NCI-H1436 (cell line): Measurements from ENCODE around the gene NLGN4X.

Experiments used
- DNase-seq: peaks from one replicate; lab custom pipeline; 2025; lab: John Stamatoyannopoulos, UW

Gene NLGN4X

DNA sequence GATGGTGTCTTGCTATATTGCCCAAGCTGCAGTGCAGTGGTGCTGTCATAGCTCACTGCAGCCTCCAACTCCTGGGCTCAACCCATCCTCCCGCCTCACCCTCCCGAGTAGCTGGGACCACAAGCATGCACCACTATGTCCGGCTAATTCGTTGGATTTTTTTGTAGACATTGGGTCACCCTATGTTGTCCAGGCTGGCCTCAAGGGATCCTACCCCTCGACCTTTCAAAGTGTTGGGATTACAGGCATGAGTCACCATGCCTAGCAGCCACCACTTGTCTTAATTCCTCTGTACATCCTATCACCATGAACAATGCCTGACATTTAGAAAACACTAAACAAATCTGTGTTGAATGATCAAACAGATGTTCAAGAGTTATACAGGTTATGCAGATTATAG, 76.7 kb downstream of the NLGN4X start:
- DNase-seq: no peak

DNA sequence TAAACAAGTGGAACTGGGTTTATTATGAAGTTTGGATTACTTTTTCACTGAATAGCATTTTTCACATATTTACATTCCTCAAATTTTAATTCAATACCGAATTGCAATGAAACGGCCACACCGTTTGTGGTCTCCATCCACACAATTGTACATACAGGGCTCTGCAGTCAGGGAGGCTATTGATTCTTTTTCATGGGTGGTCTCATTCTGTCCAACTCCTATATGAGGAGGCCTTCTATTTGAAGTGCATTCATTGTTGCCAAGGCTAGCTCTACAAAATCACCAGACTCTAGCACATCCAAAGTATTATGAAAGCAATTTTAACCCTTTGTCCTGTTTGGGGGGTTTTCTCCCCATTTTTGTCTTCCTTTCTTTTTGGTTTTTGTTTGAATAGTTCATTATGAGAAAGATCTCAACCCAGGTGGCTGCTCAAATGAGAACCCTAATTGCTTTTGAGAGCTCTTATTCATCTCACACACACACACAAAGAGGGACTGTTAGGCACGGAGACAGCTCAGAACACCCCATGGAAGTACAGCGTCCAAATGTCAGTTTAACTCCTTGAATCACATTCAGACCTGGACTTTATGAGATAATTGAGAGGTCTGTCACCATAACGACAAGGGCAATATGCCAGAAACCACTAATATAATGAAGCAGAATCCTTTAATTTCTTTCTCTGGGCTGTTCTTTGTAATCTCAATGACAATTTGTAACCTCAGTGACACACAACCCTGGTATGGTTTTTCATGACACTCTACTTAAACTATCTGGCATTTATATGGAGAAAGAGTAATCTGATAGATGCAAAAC, 79.4 kb downstream of the NLGN4X start:
- DNase-seq: peak; percentile 15

DNA sequence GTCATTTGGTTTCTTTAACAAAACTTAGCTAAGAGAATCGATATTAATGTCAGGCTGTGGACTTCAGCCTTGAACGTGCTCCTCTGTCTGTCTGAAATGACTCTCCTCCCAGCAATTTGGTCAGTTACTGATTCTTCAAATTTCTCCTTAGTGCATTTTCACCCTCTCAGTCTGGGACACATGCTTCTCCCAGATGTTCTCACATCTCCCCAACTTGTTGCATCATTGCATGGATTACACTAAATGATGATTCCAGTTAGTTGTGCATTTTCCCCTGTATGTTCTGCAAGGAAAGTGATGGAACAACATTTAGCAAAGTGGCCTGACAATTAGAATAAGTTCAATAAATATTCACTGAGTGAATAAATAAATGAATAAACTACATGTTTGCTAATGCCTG, 94.4 kb downstream of the NLGN4X start:
- DNase-seq: no peak

DNA sequence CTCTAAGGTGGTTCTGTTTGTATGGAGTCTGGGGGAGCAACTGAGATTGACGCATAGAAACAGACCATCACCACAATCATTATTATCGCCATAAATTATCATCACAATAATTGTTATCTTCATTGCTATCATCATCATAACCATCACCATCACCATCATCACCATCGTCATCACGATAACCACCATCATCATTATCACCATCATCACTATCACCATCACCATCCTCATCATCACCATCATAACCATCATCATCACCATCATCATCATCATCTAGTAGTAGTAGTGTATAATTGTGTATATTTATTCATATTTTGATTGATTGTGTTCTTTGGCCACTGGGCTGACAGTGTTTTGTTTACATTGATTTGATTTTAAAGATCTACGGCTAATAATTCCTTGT, 95.7 kb downstream of the NLGN4X start:
- no peak for DNase-seq

DNA sequence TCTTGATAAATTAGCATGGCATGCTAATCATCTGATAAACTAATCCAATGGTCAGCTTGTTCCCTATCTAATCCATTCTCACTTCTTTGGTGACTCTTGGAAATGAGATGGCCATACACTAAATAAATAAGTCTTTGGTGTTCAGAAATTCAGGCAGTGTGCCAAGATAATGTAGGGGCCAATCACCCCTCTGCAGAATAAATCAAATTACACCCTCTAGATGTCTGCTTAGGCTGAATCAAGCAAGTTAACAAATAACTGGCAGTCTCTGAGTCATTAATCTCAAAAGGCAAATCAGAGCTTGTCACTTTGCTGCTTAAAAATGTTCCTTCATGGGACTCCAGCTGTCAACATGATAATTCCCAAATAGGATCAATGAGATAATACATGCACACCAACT, 97.4 kb downstream of the NLGN4X start:
- DNase-seq: no peak

DNA sequence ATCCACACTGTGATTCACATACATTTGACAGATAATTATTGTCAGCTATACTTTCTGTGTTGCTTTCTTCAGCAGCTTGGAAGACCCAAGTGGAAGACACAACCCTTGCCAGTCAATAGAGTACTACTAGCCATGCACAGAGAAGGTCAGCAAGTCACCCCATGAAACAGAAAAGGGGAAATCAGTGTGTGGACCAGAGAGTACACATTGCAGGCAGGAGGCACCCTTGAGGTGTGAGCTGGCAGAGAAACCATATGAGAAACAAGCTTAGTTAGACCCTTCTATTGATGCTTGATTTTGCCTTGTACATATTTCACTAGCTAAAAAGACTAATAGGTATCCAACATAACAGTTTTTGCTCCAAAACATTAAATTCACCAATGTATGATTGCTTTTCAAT, 99.5 kb downstream of the NLGN4X start:
- DNase-seq: no peak

DNA sequence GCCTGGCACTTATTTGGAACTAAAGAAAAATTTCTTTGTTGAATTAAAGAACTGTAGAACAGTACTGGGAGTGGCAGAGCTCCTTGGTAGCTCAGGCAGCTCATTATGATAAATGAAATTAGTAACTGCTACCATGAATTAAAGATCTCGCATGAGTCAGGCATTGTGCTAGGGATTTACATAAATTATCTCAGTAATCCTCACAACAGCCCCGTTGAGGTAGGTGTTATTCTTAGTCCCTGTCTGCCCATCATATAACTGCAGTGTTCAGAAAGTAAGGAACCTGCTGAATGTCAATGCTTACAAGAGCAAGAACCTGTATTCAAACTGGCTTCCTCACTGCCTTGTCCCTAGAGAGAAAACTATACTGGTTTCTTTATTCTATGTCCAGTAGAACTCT, 108.3 kb downstream of the NLGN4X start:
- no peak for DNase-seq

DNA sequence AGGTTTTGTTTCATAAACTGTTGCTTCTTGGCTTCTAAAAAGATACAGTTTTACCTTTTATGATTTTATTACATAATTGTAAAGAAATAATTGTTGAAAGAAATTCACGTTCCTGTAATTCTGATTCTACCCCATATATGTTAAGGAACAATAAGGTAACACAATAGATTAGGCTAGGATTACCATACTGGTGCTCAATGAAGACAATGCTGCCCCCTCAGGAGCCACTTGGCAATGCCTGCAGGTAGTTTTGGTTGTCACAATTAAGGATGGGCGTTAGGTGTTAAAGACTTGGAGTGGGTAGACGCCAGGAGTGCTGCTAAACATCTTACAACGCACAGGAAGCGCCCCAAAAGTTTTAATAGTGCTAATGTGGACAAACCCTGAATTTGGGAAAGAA, 133.2 kb downstream of the NLGN4X start:
- DNase-seq: no peak

DNA sequence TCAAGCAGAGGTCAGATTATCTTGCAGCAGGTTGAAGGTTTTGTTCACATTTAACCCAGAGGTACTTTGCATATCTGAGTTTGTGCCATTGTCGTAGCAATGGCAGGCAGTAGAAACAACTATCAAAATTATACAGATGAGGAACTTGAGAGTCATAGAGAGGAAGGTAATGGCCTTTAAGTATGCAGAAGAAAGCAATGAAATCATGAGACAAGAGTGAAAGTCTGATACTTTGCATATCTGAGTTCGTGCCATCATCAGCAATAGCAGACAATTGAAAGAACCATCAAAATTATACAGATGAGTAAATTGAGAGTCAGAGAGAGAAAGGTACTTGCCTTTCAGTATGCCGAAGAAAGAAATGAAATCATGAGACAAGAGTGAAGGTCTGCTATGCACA, 154.1 kb downstream of the NLGN4X start:
- DNase-seq: no peak

DNA sequence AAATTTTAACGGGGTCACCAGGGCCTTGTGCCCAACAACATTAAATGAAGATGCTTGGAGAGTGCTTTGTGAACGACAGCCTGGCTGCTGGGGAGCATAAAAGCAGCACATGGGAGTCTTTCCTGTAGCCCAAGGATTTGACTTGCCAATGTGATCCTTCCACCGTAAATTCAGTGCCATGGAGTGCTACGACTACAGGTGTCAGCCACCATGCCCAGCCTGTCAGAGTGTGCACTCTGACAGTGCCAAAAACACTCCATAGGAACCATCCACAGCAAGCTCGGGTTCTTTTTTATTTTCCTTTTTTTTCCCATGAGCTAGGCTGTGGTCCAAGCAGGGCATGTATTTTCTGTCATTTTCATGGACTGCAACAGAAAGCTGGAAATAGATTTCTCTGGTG, 156.9 kb downstream of the NLGN4X start:
- no peak for DNase-seq

DNA sequence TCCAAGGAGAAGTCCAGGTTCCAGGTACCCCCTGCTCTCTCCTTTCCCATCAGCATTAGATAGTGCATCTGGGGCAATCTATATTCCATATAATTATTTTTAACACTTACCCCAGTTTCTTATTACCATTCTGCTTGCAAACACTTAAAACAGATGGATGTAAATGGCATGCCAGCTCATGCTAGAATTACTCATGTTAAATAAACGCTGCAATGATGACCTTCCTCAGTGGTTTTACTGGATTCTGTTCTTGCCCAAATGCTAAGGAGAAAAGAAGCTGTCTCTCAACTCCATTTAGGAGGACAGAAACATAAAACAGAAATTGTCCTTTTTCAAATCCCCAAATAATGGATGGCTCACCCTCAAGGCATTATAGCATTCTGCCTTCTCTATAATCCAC, 161.1 kb downstream of the NLGN4X start:
- DNase-seq: no peak

DNA sequence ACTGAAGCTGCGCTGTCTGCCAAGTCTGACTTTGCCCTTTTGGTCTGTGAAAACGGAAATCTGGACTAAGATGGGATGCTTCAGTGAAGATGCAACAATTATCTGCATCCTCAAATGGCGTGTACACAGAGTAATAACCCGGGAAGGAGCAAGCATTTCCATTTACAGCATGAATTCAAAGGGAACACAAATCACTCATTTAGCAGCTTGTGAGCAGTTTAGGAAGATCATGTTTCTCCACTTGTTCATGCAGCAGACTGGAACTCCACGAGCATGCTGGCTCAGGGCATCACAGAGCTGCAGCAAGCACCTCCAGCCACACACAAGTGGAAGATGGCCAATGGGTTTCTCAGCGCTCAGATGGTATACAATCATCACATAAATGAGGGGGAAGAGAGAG, 175.5 kb downstream of the NLGN4X start:
- DNase-seq: peak; percentile 3

DNA sequence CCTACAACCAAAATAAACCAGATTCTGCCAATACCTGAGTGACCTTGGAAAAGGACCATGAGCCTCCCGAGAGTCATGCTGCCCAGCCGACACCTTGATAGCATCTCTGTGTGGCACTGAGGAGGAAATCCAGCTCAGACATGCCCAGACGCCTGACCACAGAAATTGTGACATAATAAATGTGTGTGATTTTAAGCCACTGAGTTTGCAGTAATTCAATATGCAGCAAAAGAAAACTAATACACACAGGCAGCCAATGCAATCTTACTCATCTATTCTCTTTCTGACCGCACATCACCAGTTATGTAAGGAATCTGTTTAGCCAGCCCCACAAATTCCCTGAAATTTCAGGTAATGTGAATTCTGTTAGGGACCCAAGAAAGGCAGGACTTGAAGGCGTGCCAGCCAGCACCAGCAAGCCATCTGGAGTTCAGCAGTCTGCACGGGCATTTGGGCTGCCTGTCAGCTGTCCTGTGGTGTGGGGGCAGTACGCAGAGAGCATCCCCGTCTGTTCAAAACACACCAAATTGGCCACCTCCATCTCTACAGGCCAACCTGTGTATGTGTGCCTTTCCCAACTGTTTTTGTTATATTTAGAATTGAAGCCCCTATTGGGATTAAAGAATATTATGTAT, 176.4 kb downstream of the NLGN4X start:
- DNase-seq: no peak

DNA sequence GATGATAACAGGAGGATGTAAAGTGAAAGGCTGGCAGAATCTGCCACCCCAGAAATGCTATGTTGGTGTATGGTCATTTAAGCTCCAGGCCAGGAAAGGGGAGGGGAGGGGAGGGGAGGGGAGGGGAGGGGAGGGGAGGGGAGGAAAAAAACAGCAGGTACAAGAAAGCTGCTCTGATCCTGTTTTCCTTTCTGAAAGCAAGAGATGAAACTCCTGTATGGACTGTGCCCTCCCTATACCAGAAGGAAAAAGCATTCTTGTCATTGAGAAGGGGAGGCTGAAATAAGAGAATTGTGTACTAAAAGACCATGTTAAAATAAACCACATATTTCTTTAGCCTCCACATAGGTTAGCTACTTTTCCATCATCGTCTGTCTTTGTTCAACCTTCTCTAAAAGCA, 179.5 kb downstream of the NLGN4X start:
- no peak for DNase-seq

DNA sequence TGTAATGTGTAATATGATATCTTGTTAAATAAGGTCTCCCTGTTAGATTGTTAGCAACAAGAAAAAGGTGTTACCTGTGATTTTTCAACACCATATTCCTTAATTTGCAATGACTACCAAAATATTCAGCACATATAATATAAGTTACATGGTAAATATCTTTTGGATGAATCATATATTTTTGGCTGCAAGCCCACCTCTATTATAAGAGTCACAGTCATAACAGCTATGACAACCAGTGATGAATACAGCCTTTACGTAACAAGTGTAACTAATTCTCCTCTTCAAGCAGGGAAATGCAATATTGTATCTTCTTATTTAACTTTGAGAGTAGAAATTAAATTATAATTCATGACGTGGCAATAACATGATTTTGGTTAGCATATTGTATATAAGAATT, 187.0 kb downstream of the NLGN4X start:
- DNase-seq: no peak

DNA sequence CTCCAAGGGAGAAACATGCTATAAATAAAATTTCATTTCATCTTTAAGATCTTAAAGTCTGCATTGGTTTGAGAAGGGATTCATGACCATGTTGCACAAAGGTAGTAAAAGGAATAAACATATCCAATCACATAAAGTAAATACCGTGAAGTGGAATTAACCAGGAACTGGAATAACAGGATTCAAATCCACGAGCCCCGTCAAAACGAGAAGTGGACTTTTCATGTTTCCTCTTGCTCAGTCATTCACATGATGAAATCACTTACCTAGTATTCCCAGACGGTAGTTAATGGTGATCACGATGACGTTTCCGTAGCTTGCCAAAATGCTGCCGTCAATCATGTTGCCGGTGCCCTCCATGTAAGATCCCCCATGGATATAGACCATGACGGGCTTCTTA, 199.7 kb downstream of the NLGN4X start:
- no peak for DNase-seq

DNA sequence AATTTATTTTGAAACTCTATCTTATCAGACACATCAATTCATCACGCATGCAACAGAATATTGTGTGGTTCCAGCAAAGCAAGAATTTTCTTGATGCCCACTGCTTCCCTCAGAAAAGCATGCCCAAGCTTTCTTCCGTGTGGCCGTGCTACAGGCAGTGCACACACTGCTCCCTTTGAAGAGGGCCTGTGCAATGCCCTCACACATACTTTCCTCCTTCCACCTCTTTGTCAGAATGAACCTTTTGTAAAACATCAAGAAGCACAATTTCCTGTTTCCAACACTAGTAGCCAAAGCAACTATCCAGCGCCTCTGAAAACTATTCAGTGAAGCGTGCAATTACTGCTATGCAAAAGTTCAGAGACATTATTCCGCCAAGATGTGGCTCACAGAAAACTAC, 201.7 kb downstream of the NLGN4X start:
- DNase-seq: no peak

DNA sequence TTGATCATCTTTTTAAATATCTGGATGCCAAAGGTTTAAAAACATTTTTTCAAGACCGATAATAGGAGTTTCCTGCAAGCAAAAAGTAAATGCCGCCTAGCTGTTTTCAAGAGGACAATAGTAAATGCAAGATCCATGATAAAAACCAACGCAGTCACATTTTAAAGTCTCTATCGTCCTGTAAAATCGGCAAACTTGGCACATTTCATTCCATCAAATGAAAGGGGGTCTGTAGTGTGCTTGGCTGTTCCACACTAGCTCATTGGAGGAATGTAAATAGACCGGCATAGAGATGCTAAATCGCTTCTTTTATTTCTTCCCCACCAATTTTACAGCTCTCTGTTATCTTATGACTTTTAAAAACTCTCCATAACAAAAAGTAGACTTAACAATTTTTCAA, 202.2 kb downstream of the NLGN4X start:
- DNase-seq: no peak

DNA sequence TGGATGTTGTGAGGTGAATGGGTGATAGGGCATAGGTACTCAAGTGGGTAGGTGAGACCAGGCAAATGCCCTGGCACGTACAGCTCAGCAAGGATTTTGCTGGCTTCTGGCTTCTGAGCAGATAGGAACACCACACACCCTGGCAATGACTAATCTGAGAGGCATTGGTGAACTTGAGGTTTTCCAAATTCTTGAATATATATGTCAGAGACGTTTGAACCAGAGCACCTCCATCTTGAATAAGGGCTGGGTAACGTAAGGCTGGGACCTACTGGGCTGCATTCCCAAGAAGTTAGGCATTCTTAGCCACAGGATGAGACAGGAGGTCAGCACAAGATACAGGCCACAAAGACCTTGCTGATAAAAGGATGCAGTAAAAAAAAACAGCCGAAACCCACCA, 204.5 kb downstream of the NLGN4X start:
- no peak for DNase-seq

DNA sequence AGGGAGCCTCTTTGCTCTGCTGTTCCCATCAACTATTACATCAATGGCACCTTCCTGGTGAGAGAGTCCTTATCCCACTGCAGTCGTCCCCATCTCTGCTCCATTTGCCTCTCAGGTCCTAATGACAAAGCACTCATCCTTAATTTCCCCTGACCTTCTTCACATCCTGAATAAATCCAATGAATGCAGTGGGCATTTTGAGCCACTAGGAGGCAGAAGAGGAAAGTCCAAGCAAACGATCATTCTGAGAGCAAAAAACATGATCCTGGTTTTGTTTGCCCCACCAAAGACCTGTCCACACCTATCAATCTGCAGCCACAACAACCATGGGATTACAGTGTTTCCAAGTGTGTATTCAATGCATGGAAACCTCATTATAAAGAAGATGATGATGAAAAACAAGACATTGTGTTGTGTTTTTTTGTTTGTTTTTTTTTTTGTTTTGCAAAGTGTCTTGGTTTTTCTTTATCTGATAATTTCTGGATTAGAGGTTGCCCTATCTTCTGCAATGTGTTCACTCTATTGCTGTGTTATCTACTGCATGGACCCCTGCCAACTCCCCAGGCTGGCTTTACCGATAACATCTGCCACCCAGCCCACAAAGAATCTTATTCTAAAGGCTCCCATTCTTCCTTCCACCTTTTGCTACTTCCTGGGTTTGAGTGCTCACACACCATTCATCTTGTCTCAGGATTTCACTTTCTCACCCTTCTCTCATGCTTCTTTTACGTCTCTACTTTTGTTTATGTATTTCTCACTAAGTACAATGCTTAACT, 207.2 kb downstream of the NLGN4X start:
- peak; percentile 3 for DNase-seq

DNA sequence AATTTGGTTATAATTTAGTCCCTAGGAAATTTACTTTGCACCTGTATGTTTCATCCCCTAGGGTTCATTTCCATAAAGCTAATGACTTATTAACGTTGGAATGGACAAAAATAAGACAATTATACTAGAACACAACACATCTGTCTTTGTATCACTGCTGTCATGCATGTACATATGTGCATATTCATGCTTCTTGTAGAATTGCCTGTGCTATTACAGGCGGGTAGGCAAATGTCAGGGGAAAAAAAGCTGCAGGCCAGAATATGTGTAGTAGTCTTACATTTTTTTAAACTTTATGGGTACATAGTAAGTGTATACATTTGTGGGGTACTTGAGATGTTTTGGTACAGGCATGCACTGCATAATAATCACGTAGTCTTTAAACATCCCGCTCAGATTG, 209.6 kb downstream of the NLGN4X start:
- no peak for DNase-seq

DNA sequence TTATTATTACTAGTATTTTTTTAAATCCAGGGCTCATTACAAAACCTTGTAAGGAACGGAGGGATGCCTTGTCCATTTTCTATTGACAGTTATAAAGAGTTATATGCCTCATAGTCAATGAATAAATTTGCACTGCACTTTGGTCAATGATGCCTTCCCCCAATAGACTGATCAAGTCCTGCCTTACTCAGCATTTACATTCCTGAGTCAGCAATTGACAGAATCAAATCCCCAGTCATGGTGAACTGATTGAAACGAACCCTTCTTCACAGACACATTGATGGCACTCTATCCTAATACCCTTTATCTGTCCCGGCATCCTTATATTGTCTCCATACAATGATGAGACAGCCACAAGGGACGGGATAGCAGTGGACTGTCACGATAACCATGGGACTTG, 213.2 kb downstream of the NLGN4X start:
- DNase-seq: no peak

DNA sequence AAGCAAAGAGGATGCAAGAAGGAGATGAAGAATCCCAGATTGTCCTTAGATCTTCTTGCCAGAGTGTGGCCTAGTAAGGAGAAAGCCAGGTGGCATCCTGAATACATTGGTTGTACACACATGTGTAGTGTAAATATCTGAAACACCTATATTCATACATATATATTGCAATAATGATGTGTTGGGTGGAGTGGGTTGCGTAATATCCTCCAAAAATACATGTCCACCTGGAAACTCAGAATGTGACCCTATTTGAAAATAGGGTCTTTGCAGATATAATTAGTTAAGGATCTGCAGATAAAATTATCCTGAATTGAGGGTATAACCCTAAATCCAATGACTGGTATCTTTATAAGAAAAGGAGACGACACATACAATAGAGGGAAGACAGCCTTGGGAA, 216.3 kb downstream of the NLGN4X start:
- DNase-seq: no peak
